HG03196 (cell line): ENCODE data around the gene FBXO17.

Experiments
- ATAC-seq: cut with Tn5 transposase; IDR thresholded peaks from one replicate; pipeline ENCODE4 v1.9.1; 2021; ENCODE audit not compliant: unreplicated experiment

Gene FBXO17

DNA sequence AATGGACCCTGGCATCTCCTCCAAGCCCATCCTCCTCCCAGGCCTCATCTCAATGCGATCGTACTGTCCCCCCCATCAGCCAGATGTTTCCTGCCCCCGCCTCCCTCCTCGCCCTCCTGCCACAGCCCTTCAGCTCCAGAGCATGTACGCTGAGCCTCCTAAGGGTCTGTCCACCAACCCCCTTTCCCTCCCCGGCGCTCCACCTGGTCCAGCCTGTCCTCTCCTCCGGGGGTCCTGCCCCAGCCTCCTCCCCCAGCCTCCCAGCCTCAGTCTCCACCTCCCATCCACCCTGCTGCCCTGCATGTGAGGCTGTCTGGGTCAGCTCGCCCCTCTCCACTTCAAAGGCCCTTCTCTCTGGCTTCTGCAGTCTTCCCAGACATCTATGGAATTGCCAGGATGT lies 80.6 kb downstream of the FBXO17 start:
- no peak for ATAC-seq

DNA sequence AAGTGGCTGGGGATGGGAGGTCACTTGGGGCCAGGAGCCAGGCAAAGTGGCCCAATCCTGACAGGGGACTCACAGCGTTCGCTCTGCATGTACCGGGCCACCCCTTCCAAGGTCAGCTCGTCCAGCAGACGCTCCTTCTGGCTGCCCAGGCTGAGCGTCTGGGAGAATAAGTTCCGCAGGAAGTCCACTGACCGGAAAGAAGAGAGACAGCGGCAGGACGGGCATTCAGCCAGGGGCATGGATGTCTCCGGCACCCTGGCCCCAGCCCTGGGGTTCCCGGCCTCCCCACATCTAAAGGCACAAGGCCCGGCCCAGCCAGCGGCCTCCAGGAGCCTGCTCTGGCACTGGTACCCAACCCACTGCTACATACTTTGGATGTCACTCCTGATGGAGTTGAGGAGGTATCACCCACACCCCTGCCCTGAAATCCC lies 82.2 kb downstream of the FBXO17 start:
- no peak for ATAC-seq

- no peak for ATAC-seq
Measured at GRCh38 chr19:38892841-38893240, 82.7 kb downstream of the FBXO17 start.

GRCh38 chr19:38891771-38892170 lies 83.8 kb downstream of the FBXO17 start:
- no peak for ATAC-seq
